ENCODE results near the gene NEUROG3. TPM values are rescaled to one million over a fixed set of nuclear protein-coding genes. Genes with fewer than 3 reads are reported as not detected.
A peak's percentile ranks its signal among the peaks of the same experiment; 100 is the strongest.

NEUROG3 gene
- total RNA-seq, 1 donor from 2014 or later: not detected

GRCh38 chr10:69579464-69580060 is 6.3 kb upstream of the NEUROG3 start:
- peaks cover under 1% of the 10 kb centered on the region for H3K4me1 Mint-ChIP-seq (ENCODE audit: low read depth)
- no peaks in the 10 kb centered on the region for H3K36me3 Mint-ChIP-seq (ENCODE audit: low read depth)
- no peak for DNase-seq (ENCODE audit: low spot score)
- H3K27me3 Mint-ChIP-seq (ENCODE audit: low read depth): peaks cover 61% of the 10 kb centered on the region
- H3K27ac Mint-ChIP-seq: no peak overlapping the region
- intact Hi-C loops (cut with micrococcal nuclease): no loop called here
- H3K9me3 Mint-ChIP-seq: no peaks in the 10 kb centered on the region
- H3K4me3 Mint-ChIP-seq (ENCODE audit: low read depth): no peak overlapping the region

GRCh38 chr10:69578508-69578991 is 5.3 kb upstream of the NEUROG3 start:
- H3K27me3 Mint-ChIP-seq (ENCODE audit: low read depth): peaks cover 71% of the 10 kb centered on the region
- H3K9me3 Mint-ChIP-seq: no peaks in the 10 kb centered on the region
- H3K36me3 Mint-ChIP-seq (ENCODE audit: low read depth): no peaks in the 10 kb centered on the region
- no peak overlapping the region for H3K4me3 Mint-ChIP-seq (ENCODE audit: low read depth)
- intact Hi-C loops (cut with micrococcal nuclease): no loop called here
- no peak overlapping the region for H3K27ac Mint-ChIP-seq
- no peak for DNase-seq (ENCODE audit: low spot score)
- H3K4me1 Mint-ChIP-seq (ENCODE audit: low read depth): peaks cover 1% of the 10 kb centered on the region

GRCh38 chr10:69577268-69578232 is 4.3 kb upstream of the NEUROG3 start:
- Mint-ChIP-seq H3K9me3 (no peaks in the 10 kb centered on the region), H3K27ac (no peak overlapping the region), H3K4me1 (ENCODE audit: low read depth) (peaks cover 5% of the 10 kb centered on the region), H3K36me3 (ENCODE audit: low read depth) (no peaks in the 10 kb centered on the region), H3K27me3 (ENCODE audit: low read depth) (peaks cover 77% of the 10 kb centered on the region), H3K4me3 (ENCODE audit: low read depth) (no peak overlapping the region)
- DNase-seq (ENCODE audit: low spot score): no peak
- intact Hi-C loops (cut with micrococcal nuclease): no loop called here

- H3K4me3 Mint-ChIP-seq (ENCODE audit: low read depth): no peak overlapping the region
- intact Hi-C loops (cut with micrococcal nuclease): no loop called here
- no peak overlapping the region for H3K27ac Mint-ChIP-seq
- no peaks in the 10 kb centered on the region for H3K36me3 Mint-ChIP-seq (ENCODE audit: low read depth)
- H3K4me1 Mint-ChIP-seq (ENCODE audit: low read depth): peaks cover 7% of the 10 kb centered on the region
- H3K27me3 Mint-ChIP-seq (ENCODE audit: low read depth): peaks cover 81% of the 10 kb centered on the region
- DNase-seq (ENCODE audit: low spot score): no peak
- H3K9me3 Mint-ChIP-seq: no peaks in the 10 kb centered on the region
Observed at GRCh38 chr10:69576334-69577011, 3.3 kb upstream of the NEUROG3 start.

- Mint-ChIP-seq H3K36me3 (ENCODE audit: low read depth) (no peaks in the 10 kb centered on the region), H3K9me3 (no peaks in the 10 kb centered on the region), H3K27ac (no peak overlapping the region), H3K4me1 (ENCODE audit: low read depth) (peaks cover 7% of the 10 kb centered on the region), H3K4me3 (ENCODE audit: low read depth) (no peak overlapping the region), H3K27me3 (ENCODE audit: low read depth) (peaks cover 85% of the 10 kb centered on the region)
- no peak for DNase-seq (ENCODE audit: low spot score)
- intact Hi-C loops (cut with micrococcal nuclease): no loop called here
Observed at GRCh38 chr10:69575164-69575722, 2.0 kb upstream of the NEUROG3 start.

- no peak for DNase-seq (ENCODE audit: low spot score)
- peaks cover 7% of the 10 kb centered on the region for H3K4me1 Mint-ChIP-seq (ENCODE audit: low read depth)
- no peak overlapping the region for H3K4me3 Mint-ChIP-seq (ENCODE audit: low read depth)
- H3K36me3 Mint-ChIP-seq (ENCODE audit: low read depth): no peaks in the 10 kb centered on the region
- intact Hi-C loops (cut with micrococcal nuclease): no loop called here
- H3K27me3 Mint-ChIP-seq (ENCODE audit: low read depth): peaks cover 85% of the 10 kb centered on the region
- H3K9me3 Mint-ChIP-seq: no peaks in the 10 kb centered on the region
- H3K27ac Mint-ChIP-seq: no peak overlapping the region
Observed at GRCh38 chr10:69574571-69574978, 1.4 kb upstream of the NEUROG3 start.

GRCh38 chr10:69572159-69573055 is 815 bp downstream of the NEUROG3 start:
- peaks cover 84% of the 10 kb centered on the region for H3K27me3 Mint-ChIP-seq (ENCODE audit: low read depth)
- peak overlapping the region; percentile 39 for H3K4me3 Mint-ChIP-seq (ENCODE audit: low read depth)
- H3K9me3 Mint-ChIP-seq: no peaks in the 10 kb centered on the region
- DNase-seq (ENCODE audit: low spot score): no peak
- no peak overlapping the region for H3K27ac Mint-ChIP-seq
- intact Hi-C loops (cut with micrococcal nuclease): no loop called here
- H3K4me1 Mint-ChIP-seq (ENCODE audit: low read depth): peaks cover 7% of the 10 kb centered on the region
- H3K36me3 Mint-ChIP-seq (ENCODE audit: low read depth): no peaks in the 10 kb centered on the region

- H3K9me3 Mint-ChIP-seq: no peaks in the 10 kb centered on the region
- DNase-seq (ENCODE audit: low spot score): no peak
- intact Hi-C loops (cut with micrococcal nuclease): no loop called here
- H3K27ac Mint-ChIP-seq: no peak overlapping the region
- peaks cover 7% of the 10 kb centered on the region for H3K4me1 Mint-ChIP-seq (ENCODE audit: low read depth)
- H3K27me3 Mint-ChIP-seq (ENCODE audit: low read depth): peaks cover 79% of the 10 kb centered on the region
- H3K4me3 Mint-ChIP-seq (ENCODE audit: low read depth): peak overlapping the region; percentile 18
- H3K36me3 Mint-ChIP-seq (ENCODE audit: low read depth): no peaks in the 10 kb centered on the region
Observed at GRCh38 chr10:69571618-69572158, 1.5 kb downstream of the NEUROG3 start.

GRCh38 chr10:69570050-69570816 is 3.0 kb downstream of the NEUROG3 start:
- Mint-ChIP-seq H3K9me3 (no peaks in the 10 kb centered on the region), H3K36me3 (ENCODE audit: low read depth) (no peaks in the 10 kb centered on the region), H3K4me3 (ENCODE audit: low read depth) (no peak overlapping the region), H3K27me3 (ENCODE audit: low read depth) (peaks cover 76% of the 10 kb centered on the region), H3K27ac (no peak overlapping the region), H3K4me1 (ENCODE audit: low read depth) (peaks cover 7% of the 10 kb centered on the region)
- intact Hi-C loops (cut with micrococcal nuclease): no loop called here
- no peak for DNase-seq (ENCODE audit: low spot score)

- peaks cover 5% of the 10 kb centered on the region for H3K4me1 Mint-ChIP-seq (ENCODE audit: low read depth)
- H3K36me3 Mint-ChIP-seq (ENCODE audit: low read depth): no peaks in the 10 kb centered on the region
- no peaks in the 10 kb centered on the region for H3K9me3 Mint-ChIP-seq
- H3K27me3 Mint-ChIP-seq (ENCODE audit: low read depth): peaks cover 71% of the 10 kb centered on the region
- intact Hi-C loops (cut with micrococcal nuclease): no loop called here
- DNase-seq (ENCODE audit: low spot score): no peak
- no peak overlapping the region for H3K27ac Mint-ChIP-seq
- H3K4me3 Mint-ChIP-seq (ENCODE audit: low read depth): no peak overlapping the region
Observed at GRCh38 chr10:69569396-69569934, 3.8 kb downstream of the NEUROG3 start.

All from activated T-helper 2 cell treated with anti-CD3 and anti-CD28 coated beads, Interferon-gamma antibody, Interleukin-2, Interleukin-4, amounts not matched to agents 10 μg/mL and 5 μg/mL and 100 μg/mL, durations not matched to agents 14 hours and 24 hours and 36 hours (primary cell).